Putamen (tissue), 1 donor: ENCODE data around the gene UVRAG.

ENCODE experiments used
- DNase-seq: peaks from one replicate; pipeline ENCODE4 v3.0.0-alpha.2; 2016; ENCODE audit warnings: low spot score

The UVRAG gene

DNA sequence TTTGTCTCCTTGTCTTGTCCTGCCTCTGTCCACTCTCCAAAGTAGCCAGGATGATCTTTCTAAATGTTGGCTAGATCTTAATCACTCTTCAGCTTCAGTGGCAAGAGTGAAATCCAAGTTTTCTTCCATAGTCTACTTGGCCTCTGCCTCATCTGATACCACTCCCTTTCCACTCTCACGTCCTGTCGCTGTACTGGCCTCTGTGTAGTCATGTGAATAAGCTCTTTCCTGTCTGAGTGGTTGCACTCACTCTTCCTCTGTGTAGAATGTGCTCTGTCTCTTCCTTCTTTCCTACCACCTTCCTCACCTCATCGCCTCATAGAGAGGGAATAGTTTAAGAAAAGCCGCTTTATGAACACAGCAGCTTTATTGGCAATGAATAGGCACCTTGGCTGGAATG is 304.8 kb downstream of the UVRAG start:
- DNase-seq = no peak

DNA sequence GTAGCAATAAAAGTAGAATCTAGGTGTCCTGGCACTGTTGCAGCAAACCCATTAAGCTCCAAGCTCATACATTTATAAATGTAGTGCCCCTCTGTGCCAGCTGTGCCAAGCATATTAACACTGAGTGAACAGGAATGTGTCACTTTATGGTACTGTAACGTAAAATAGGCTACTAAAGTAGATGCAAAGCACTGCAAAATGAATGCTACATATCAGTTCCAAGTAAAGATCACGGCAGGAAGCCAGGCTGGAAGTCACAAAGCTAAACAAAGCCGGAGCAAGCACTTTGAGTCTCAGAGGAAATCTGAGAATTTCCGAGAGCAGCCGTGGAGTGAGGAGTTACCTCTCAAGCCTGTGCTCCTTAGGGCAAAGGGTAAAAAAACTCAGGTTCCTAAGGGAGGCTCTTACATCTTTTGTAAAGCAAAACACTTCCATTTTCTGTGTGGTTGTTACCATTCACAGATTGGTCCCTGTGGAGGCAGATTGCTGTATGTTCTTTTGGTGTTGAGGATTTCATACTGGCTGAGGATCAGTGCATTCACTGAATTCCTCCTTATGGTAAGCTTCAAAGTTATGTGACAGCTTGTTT is 305.6 kb downstream of the UVRAG start:
- DNase-seq = no peak

DNA sequence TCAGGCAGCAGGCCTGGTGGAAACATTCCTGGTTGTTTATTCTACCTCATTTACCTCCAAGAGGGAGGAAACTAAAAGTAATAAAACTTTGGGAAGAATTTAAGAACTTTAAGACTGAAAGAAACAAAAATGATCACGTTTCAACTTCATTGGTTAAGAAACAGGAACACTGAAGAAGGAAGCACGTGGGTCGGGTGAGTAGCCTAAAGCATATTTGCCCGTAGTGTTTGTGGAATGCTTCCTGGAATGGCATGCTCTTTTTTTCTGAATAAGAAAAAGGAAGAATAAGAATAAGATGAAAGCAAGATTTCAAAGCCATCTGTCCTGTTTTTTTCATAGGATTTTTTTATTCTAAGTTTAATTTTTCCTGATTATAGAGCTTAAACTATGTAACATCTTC is 308.2 kb downstream of the UVRAG start:
- no peak for DNase-seq

DNA sequence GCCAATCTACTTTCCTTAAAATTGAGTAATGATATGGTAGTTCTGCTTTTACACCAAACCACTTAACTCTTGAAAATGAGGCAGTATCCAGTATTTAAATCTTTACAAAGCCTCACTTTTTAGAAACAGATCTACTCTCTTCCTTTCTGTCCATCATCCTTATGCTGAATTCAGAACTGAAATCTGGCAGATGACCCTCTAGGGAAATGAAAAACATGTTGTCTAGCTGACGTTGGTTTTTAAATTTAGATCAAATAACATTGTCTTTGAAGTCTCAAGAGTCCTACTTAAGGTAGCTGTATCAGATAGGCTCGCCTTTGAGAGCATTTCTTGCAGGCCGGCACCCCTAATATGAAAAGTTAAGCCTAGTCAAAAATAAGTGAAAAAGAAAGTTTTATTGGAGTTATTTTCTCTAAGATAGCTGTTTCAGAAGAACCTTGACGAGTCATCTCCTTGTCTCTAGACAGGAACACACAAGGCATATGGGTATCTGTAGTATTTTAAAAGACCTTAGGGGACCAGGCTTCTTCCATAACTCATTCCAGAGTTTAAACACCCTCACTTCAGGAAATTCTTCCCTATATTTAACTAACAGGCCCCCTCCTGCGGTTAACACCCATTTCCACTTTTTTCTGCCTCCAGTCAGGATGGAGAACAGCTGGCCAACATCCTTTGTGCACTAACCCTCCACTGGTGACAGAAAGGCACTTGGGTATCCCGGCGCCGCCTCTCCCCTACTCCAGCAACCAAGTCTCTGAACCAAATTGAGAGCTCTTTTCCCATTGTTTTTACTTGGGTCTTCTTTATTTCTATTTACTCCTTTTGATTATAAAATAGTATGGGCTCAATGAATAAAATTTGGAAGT is 310.1 kb downstream of the UVRAG start:
- DNase-seq = no peak

DNA sequence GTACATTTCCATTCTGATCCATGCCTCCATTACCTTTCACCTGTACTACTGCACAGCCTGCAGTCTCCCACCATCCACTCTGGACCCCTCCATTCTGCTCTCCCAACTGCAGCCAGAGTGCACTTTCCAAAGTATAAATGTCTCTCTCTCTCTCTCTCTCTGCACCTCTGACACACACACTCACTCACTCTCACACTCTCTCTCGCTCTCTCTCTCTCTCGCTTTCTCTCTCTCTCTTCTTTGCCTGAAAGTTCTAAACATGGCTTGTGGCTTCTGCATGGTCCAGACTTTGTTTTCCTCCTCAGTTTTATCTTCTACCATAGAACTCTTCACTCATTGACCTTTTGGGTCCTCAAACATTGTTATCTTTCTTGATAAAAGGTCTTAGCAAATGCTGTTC is 314.7 kb downstream of the UVRAG start:
- no peak for DNase-seq

DNA sequence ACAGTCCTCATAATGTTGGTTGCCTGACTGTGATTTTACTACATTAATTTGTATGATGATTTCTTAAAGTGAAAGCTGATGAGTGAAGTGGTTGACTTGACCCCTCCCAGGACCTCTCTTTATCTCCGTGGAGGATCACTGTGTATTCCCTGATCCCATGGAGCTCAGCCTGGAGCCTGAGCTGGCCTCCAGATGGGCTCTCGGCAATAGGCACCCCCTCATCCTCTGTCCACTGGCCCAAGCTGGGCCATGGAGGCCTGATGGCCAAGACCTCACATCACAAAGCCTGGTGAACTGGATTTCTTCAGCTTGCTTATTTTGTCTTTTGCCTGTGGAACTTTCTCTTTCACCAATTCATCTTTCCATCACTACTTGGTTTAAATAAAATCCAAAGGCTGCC is 316.1 kb downstream of the UVRAG start:
- DNase-seq = no peak

DNA sequence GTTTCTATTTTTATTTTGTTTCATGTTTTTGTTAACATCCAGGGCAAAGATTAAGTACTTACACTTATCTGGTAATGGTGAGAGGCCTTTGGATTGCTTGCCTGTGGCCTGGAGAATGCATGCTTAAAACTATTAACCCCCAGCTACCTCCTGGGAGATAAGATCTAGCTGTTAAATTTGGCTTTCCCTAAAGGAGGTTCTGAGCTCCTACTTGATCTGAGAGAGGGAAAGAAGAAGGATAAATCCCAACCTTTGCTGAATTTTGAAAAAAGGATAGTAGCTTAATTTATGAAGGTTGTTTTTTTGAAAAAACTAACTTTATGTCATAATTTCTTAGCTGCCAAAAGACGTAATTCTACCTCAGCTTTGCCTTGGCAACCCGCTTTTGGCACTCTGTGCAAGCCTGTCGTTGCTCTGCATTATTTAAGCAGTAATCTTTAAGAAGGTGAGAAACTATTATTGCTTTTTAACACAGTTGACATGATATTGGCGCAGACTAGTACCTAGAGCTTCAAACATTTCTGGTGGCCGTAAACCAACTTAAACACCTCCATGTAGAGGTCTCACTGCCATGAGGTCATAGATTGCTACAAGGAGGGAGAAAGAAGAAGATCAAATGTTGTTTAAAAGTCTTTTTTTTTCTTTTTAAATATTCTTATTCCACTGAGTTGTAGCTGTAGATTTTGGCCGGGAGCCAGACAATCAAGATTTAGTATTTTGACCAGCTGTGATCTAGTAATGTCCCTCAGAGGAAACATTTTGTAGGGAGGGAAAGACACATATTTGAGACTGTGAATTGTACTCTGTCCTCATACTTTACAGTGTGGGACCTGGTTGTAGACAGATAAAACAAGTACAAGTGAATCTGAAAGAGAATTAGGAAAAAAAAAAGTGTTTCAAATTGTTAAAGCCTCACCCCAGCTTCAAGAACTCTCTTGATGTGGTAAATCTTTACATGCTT is 316.9 kb downstream of the UVRAG start:
- DNase-seq = no peak

DNA sequence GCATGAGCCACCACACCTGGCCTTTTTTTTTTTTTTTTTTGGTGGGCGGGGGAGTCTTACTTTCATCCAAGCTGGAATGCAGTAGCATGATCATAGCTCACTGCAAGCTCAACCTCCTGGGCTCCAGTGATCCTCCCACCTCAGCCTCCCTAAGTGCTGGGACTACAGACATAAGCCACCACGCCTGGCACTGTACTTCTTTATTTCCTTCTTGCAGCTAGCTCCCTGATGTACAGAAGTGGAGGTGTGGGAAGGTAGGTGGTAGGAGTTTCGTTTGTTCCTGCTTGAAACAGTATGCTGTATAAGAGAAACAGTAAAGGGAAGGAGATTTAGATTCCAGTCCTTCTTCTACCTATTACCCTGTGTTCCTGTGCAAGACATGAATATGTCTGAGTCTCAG is 319.2 kb downstream of the UVRAG start:
- DNase-seq = no peak

DNA sequence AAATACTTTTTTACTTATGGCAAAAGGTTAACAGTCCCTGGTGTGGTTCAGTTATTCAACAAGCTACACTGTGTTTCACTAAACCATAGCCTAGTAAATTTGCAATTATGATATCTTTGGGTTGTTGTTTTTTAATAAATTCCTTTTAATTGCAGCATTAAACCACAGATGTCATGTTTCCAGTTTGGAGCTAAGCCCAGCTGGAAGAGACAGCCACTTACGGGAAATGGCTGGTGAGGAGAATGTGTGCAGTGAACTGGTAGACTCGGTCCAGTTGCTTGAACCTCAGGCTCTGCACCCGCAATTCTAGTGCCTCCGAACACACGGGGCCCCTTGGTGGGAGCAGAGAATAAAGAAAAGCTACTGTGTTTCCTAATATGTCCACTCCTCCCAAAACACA is 320.5 kb downstream of the UVRAG start:
- DNase-seq = no peak

DNA sequence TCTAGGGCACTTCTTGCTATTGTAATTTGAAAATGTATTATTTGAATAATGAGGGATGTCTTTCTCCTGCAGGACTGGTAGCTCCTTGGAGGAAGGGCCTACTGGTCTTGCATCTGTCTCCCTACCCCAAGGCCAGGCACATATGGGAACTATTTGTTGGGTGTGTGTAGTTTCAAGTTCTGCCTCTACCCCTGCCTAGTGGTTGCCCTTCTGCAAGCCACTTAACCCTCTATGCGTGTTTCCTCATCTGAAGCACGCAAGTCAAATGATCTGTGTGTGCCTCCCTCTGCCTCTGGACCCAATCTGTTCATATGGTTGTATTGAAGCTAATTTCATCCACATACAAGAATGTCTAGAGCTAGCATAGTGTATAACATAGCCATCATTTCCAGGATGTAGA is 324.3 kb downstream of the UVRAG start:
- DNase-seq = no peak

DNA sequence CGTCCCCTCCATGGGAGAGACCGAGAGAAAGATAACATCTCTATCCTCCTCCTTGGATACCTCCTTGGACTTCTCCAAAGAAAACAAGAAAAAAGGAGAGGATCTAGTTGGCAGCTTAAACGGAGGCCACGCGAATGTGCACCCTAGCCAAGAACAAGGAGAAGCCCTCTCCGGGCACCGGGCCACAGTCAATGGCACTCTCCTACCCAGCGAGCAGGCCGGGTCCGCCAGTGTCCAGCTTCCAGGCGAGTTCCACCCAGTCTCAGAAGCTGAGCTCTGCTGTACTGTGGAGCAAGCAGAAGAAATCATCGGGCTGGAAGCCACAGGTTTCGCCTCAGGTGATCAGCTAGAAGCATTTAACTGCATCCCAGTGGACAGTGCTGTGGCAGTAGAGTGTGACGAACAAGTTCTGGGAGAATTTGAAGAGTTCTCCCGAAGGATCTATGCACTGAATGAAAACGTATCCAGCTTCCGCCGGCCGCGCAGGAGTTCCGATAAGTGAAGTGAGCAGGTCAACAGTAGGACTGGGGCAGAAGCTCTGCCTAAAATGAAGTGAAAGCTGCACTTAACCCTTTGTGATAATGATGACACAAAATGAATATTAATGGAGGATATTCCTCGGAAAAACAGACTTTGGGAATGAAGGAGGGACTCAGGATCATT is 326.0 kb downstream of the UVRAG start:
- no peak for DNase-seq

DNA sequence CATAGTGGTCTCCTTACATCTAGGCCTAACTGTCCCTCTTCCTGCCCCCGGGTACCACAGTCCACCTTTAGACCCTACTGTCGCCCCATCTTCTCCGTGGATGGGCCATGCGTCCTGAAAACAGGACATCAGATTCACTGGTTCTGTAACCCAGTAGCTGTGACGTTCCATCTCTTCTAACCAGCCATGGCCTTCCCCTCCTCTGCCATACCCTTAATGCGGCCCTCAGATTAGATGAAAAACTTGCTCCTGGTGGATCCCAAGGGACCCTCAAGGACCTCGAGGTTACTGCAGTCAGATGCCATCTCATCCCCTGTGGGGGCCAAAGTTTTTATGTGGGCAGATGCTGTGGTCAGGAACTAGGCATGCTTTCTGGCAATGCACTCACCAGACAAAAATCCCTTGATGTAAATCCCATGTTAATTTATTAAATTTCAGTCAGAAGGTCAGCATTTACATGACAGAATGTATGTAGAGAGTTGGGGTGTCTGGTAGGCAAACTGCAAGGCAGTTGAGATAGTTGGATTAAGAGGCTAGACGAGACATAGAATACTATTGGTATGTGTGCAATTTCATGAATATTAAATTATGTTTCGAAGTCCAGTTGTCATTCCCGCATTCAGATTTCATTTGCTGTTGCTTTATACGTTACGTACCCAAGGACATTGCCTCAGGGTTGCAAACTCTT is 327.0 kb downstream of the UVRAG start:
- no peak for DNase-seq

DNA sequence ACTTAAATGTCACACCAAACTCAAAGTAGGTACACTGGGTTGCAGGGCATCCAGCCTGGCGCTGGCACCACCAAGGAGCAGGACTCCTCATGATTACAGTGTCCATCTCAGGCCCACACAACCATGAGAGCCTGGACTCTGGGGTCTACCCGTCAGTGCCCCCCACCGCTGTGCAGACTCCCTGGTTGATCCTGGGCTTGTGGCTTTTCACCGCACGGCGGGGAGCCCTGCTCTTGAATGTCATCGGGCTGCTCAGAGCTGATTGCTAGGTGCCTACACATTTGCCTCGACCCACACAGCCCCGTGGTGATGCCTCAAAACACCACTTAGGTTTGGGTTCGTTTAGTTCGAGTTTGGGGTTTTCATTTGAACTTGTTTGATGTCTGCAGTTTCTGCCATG is 328.3 kb downstream of the UVRAG start:
- no peak for DNase-seq

DNA sequence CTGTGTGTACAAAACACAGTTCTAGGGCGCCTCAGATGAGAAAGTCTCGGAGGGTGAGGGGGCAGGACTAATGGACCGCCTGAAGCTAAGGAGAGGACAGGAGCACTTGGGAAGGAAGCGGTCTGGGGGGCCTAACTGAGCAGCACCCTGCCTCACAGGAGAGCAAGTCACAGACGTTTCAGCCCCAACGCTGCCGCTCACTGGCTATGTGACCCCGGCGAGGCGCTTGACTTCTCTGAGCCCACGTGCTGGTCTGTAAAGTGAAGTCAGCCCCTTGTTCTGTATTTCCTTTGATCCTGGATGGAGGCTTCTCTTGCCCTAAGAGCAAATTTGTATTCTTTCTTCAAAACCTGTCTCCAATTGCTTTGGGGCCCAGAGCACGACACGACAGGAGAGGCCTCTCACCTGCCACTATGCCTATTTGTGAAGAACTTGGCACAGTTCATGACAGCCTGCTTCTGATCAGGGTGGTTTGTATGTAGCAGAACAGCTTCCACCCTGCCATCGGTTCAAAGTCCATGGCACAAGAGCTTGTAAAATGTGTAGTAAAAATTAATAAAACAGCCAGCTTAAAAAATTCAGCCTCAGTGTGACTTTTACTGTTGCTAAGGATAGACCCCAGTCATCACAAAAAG is 332.2 kb downstream of the UVRAG start:
- no peak for DNase-seq

DNA sequence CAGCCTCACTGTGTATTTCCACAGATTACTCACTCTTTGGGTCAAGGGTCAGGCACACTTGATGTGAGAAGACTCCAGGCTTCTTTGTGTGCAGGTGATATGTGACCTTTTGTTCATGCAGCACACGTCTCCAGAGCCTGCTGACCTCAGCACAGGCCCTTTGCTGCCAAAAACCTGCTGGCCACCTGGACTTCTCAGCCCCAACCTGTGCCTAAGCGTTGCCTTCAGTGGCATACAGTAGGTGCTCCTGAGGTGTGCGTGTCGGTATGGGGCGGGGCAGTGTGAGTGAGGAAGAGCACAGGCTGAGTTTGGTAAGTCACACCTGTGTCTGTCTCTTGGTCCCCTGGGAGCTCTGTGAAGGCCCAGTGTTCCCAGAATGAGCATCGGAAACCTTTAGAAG is 333.2 kb downstream of the UVRAG start:
- no peak for DNase-seq

DNA sequence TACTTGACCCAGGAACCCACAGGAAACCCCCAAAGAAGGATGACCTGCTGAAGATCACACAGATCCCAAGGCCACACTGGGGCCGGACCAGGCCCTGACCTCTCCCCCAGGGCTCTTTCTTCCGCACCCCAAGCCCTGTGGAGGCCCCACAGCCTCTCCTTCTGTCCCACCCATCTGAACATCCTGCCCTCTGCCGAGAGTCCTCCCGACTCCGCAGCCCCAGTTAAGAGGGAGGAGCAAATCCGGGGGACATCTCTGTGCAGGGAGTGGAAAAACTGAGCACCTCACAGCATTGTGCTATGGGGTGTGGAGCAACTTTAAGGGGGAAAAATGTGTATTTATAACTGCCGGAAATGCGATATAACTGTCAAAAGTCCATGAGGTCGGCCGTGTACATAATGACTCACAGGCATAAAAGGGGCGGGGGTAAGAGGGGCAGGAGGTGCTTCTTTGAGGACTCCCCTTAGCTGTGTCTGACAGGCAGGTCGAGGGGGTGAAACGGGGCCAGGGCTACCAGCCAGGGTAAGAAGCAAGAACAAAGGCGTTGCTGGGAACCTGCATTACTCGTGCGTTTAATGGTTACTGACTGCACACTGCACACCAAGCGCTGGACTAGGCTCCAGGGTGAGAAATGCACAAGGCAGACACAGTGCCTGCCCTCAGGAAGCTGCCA is 334.1 kb downstream of the UVRAG start:
- no peak for DNase-seq

DNA sequence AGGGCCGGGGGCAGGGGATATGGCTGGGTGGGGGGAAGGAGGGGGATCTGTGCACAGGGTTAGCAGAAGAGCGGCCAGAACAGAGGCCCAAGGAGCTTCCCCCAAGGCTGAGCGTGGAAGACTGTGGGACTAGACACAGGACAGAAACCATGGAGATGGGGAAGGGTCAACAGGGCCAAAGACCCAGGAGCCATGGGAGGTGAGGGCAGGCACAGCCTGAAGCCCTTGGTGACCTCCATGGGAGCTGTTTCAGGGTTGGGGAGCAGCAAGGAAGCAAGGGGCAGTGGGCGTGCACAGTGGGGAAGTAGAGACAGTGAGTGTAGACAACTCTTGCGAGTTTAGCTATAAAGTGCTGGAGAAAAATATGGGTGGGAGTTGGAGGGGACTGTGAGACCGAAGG is 334.7 kb downstream of the UVRAG start:
- DNase-seq = no peak

DNA sequence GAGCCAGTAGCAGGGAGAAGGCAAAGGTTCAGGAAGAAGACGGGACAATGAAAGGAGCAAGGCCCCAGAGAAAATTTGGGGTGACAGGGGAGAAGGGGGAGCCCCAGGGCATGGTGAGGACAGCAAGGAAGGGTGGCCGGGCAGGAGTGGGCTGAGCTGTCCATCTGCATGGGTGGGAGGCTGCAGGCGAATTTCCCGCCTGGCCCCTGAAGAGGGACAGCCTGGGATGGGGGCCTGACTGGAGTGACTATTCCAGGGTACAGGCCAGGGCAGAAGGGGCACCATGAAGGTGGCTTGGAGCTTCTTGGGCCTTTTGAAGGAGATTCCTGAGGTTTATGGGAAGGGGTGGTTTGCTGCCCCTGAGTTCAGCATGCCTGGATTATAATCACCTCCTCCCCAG is 335.1 kb downstream of the UVRAG start:
- no peak for DNase-seq

DNA sequence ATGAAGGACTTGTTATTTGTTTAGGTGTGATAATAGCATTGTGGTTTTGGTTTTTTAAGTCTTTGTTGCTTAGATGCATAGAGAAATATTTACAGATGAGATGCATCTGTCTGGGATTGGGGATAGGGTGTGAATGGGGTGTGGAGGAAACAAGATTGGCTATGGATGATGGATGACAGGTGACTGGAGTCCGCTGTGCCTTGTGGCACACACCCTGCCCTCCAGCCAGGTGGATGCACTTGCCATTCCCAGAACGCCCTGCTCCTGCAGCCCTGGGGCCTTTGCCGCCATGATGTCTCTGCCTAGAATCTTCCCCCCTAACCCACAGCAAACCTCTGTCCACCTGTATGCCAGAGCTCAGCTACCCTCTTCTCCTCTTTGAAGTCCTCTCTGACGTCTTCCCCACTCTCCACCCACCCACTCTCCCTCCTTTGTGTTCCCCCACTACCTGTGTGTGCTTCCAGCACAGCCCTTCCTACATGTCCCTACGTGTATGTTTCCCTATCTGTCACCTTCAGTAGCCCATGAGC is 336.6 kb downstream of the UVRAG start:
- DNase-seq = no peak

DNA sequence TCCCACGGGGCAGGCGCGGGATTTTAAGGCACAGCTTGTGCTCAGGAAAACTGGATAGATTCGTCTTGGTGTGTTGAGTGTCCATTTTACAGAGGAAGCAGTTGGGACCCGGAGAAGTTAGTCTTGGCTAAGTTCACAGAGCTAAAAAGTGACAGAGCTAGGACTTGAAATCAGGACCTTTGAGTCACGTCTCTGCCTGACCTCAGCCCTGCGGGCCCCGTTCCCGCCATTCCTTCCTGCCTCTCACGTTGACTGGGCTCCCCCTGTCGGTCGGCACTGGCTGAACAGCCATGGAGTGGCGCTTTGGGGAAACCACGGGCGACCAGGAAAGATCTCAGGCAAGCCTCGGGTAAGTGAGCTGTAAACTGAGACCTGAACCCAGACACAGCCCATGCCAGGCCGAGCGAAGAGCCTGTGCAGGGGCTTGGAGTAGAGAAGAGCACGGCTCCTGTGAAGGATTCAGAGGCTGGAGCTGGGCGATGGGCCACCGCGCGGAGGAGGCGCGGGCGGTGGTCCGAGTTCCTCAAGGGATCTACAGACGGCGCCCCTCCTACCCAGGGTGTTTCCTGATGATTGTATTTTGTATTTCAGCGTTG is 337.2 kb downstream of the UVRAG start:
- peak; percentile 77 for DNase-seq
